Activated CD4-positive, alpha-beta memory T cell treated with anti-CD3 and anti-CD28 coated beads for 36 hours (primary cell): ENCODE data around the gene TRAPPC4. TPM values are rescaled to one million over a fixed set of nuclear protein-coding genes. Genes with fewer than 3 reads are reported as not detected.

Source experiments
- CTCF ChIA-PET: fragments of 350-600 bp; sonication (Branson Sonifier 250); formaldehyde crosslinking; loops from one replicate; lab custom pipeline; 2021; ENCODE audit warnings: antibody characterized with exemption, inconsistent platforms; lab: Charles Lee
- POLR2A ChIA-PET: fragments of 350-600 bp; sonication (Branson Sonifier 250); formaldehyde crosslinking; loops from one replicate; lab custom pipeline; 2021; ENCODE audit warnings: antibody characterized with exemption; lab: Charles Lee
- DNase-seq: peaks from one replicate; pipeline ENCODE4 v3.0.0-alpha.2; 2020
- H3K27ac Mint-ChIP-seq: one replicate; pipeline ENCODE4 v1.8.0; 2021; ENCODE audit warnings: mixed read lengths
- H3K27me3 Mint-ChIP-seq: one replicate; pipeline ENCODE4 v1.8.0; 2021; ENCODE audit warnings: mixed read lengths
- H3K36me3 Mint-ChIP-seq: one replicate; pipeline ENCODE4 v1.8.0; 2021; ENCODE audit warnings: mixed read lengths
- H3K4me1 Mint-ChIP-seq: one replicate; pipeline ENCODE4 v1.8.0; 2021; ENCODE audit warnings: low read depth, mixed read lengths
- H3K4me3 Mint-ChIP-seq: one replicate; pipeline ENCODE4 v1.8.0; 2021; ENCODE audit warnings: mild to moderate bottlenecking, mixed read lengths
- H3K9me3 Mint-ChIP-seq: one replicate; pipeline ENCODE4 v1.8.0; 2021; ENCODE audit warnings: mixed read lengths
- intact Hi-C: fragments of 100-400 bp; cut with micrococcal nuclease; formaldehyde crosslinking; loops from one replicate; pipeline ENCODE4 v1.15.1; 2023
- total RNA-seq, 2 experiments: library from RNA; stranded (reverse); gene quantifications; one replicate each; pipeline ENCODE4 v1.2.3, GENCODE V29; 2021

TRAPPC4 gene
- total RNA-seq, 2 experiments from 2014 or later = 86.4 to 87.8 TPM

DNA sequence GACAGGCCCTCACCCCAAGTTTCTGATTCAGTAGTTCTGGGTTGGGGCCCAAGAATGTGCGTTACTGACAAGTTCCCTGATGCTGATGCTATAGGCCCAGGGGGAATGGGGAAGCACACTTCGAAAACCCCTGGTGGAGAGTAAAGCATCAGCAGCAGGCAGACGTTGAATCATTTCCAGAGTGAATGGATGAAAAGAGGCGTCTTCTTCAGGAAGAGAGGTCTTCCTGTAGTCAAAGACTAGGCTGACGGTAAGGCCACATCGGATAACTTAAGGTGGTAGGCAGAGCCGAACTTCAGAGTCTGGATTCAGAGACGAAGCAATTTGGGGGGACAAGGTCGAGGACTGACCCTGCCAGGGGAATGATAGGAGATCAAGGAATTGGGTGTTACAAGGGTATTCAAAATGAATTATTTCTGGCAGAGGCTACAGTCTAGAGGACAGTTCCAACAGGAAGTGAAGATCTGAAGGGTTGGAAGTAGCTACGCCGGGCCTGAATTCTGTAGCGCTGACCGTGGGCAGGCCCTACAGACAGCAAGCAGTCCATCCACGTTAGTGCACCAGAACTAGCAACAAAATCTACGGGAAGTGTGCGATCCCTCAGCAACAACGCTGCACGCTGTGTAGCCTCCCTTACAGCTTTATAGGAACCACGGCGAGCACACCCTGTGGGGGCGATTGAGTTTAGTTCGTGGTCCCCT lies 21.5 kb upstream of the TRAPPC4 start:
- H3K4me1 Mint-ChIP-seq = peaks cover 28% of the 10 kb centered on the region
- POLR2A ChIA-PET = interaction anchor here (0.5 to 2.2 kb wide), 12 partner anchors 18 to 207 kb away, joined by 3 to 23 read pairs (median 5); partner anchors contain the start of genes BCL9L, DDX6, DPAGT1 and RPS25
- CTCF ChIA-PET = interaction anchor here (0.8 to 1.8 kb wide), 7 partner anchors 19 to 307 kb away, joined by 3 to 7 read pairs (median 3); partner anchors contain the start of genes RPS25 and TRAPPC4
- intact Hi-C loops = loop anchor here (1.0 to 5.0 kb wide), 2 partner anchors 69 to 205 kb away; partner anchors contain the start of gene DDX6
- DNase-seq = peak; percentile 72
- H3K27me3 Mint-ChIP-seq = no peaks in the 10 kb centered on the region
- H3K27ac Mint-ChIP-seq = peak overlapping the region; percentile 94
- H3K4me3 Mint-ChIP-seq = peak overlapping the region; percentile 88
- H3K36me3 Mint-ChIP-seq = peaks cover 32% of the 10 kb centered on the region
- no peaks in the 10 kb centered on the region for H3K9me3 Mint-ChIP-seq

DNA sequence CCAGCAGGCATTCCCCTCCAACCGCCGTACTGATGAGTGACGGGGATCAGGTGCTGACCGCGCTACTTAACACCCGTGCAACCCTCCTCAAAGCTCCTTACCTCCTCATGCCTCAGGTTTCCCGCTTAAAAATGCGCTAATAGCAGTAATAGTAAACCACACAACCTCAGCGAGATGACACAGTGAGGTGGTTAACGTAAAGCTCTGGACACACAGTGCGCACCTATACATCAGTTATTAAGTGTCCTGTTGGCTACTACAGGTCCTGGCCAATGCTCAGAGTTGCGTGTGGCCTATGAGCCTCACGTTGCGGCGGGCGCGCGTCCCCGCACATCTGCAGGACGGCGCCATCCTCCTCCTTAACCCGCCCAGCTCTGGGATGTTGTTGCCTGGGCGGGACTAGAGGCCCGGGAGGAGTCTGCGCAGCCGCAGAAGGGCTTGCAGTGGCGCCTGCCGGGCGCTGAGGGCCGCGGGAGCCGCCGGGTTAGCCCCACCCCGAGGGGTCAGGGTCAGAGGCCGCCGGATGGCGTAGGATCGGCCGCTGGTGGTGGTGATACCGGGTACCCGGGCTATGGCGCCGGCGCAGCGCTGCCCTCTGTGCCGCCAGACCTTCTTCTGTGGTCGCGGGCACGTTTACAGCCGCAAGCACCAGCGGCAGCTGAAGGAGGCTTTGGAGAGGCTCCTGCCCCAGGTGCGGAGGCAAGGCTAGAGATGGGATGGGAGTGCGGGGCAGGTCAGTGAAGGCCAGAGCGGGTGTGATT lies 20.8 kb upstream of the TRAPPC4 start, which contains the start of gene CENATAC:
Gene CENATAC (plus strand): TSS at position 512 of the 761 bp plus-strand sequence. CDS start 60 bp downstream, at position 572.
- no peaks in the 10 kb centered on the region for H3K9me3 Mint-ChIP-seq
- peaks cover 35% of the 10 kb centered on the region for H3K36me3 Mint-ChIP-seq
- ChIA-PET POLR2A (interaction anchor here (0.5 to 2.2 kb wide), 13 partner anchors 14 to 207 kb away, joined by 3 to 23 read pairs (median 5); partner anchors contain the start of genes BCL9L, DDX6, DPAGT1 and RPS25), CTCF (interaction anchor here (0.8 to 1.8 kb wide), 7 partner anchors 18 to 308 kb away, joined by 3 to 7 read pairs (median 3); partner anchors contain the start of genes RPS25 and TRAPPC4)
- H3K4me3 Mint-ChIP-seq = peak within 1 kb of the TSS; percentile 88
- H3K27me3 Mint-ChIP-seq = no peaks in the 10 kb centered on the region
- H3K4me1 Mint-ChIP-seq = peaks cover 28% of the 10 kb centered on the region
- DNase-seq = peak; percentile 98
- peak within 1 kb of the TSS; percentile 94 for H3K27ac Mint-ChIP-seq
- intact Hi-C loops = loop anchor here (1.0 to 5.0 kb wide), 5 partner anchors 20 to 694 kb away; partner anchors contain the start of genes CD3E, DDX6, RPS25 and SLC37A4

DNA sequence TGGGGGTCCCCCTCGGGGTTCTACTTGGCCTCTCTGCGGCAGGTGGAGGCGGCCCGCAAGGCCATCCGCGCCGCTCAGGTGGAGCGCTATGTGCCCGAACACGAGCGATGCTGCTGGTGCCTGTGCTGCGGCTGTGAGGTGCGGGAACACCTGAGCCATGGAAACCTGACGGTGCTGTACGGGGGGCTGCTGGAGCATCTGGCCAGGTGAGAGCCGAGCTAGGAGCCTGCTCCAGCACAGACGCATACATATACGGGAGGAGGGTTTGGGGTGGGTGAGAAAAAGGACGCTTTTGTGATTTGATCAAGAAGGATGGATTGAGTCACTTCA lies 20.2 kb upstream of the TRAPPC4 start:
- Mint-ChIP-seq H3K27me3 (no peaks in the 10 kb centered on the region), H3K36me3 (peaks cover 39% of the 10 kb centered on the region), H3K4me3 (peak overlapping the region; percentile 88), H3K9me3 (no peaks in the 10 kb centered on the region), H3K27ac (peak overlapping the region; percentile 94), H3K4me1 (peaks cover 28% of the 10 kb centered on the region)
- CTCF ChIA-PET = interaction anchor here (0.7 to 1.8 kb wide), 4 partner anchors 19 to 108 kb away, joined by 3 to 7 read pairs (median 6); partner anchors contain the start of gene RPS25
- POLR2A ChIA-PET = interaction anchor here (0.7 to 2.2 kb wide), 5 partner anchors 14 to 87 kb away, joined by 3 to 23 read pairs (median 5); partner anchors contain the start of genes RPS25 and TRAPPC4
- intact Hi-C loops = loop anchor here (1.0 to 5.0 kb wide), 4 partner anchors 20 to 694 kb away; partner anchors contain the start of genes CD3E, DDX6, RPS25 and SLC37A4
- DNase-seq = no peak

DNA sequence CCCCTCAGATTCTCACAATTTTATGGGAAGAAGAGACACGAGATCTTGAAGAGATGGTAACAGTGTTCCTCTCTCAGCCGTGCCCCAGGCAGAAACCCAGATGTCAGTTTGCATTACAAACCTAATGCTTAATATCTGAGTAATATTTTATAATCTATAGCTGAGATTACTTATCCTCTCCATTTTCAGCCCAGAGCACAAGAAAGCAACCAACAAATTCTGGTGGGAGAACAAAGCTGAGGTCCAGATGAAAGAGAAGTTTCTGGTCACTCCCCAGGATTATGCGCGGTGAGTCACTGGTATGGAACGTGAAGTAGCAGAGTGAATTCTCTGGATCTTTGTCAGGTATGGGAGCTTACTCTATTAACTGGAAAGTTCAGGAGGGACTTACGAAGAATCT lies 19.7 kb upstream of the TRAPPC4 start:
- Mint-ChIP-seq H3K27me3 (no peaks in the 10 kb centered on the region), H3K4me3 (peak overlapping the region; percentile 88), H3K27ac (peak overlapping the region; percentile 94), H3K4me1 (peaks cover 28% of the 10 kb centered on the region), H3K9me3 (no peaks in the 10 kb centered on the region), H3K36me3 (peaks cover 42% of the 10 kb centered on the region)
- CTCF ChIA-PET = interaction anchor here (0.7 to 1.2 kb wide), 2 partner anchors 108 to 324 kb away, joined by 3 read pairs; no protein-coding TSS in a partner anchor
- intact Hi-C loops = loop anchor here (1.0 to 5.0 kb wide), 4 partner anchors 19 to 695 kb away; partner anchors contain the start of genes CD3E, DDX6, RPS25 and SLC37A4
- no peak for DNase-seq
- POLR2A ChIA-PET = interaction anchor here (1.5 to 2.1 kb wide), 2 partner anchors 16 to 20 kb away, joined by 4 to 7 read pairs; partner anchors contain the start of gene TRAPPC4

DNA sequence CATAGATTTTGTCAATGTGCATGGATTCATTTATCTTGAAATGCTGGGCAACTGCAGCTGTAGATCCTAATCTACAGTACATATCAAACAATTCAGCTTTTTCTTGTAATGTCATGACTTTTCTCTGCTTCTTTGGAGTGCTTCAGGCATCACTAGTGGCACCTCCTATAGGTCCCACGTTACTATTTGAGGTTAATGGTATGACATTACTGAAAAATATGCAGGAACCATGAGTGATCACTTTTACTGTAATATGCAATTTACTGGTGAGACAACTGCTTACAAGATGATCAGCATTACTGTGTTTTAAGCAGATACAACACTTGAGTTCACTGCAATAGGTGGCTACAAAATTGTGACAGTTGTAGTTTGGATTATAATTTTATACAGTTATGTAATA lies 17.7 kb upstream of the TRAPPC4 start:
- Mint-ChIP-seq H3K27me3 (no peaks in the 10 kb centered on the region), H3K36me3 (peaks cover 46% of the 10 kb centered on the region), H3K9me3 (no peaks in the 10 kb centered on the region), H3K4me3 (no peak overlapping the region), H3K4me1 (peaks cover 32% of the 10 kb centered on the region), H3K27ac (no peak overlapping the region)
- ChIA-PET CTCF (no interaction called here), POLR2A (interaction anchor here (0.5 to 2.1 kb wide), 2 partner anchors 8 to 14 kb away, joined by 3 to 7 read pairs; no protein-coding TSS in a partner anchor)
- DNase-seq = no peak
- intact Hi-C loops = no loop called here

DNA sequence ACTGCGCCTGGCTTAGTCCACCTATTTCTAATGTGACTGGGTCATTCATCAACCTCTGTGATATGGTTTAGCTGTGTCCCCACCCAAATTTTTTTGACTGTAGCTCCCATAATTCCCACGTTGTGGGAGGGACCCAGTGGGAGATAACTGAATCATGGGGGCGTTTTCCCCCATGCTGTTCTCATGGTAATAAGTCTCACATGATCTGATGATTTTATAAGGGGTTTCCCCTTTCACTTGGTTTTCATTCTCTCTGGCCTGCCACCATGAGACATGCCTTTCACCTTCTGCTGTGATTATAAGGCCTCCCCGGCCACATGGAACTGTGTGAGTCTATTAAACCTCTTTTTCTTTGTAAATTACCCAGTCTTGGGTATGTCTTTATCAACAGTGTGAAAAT lies 11.9 kb upstream of the TRAPPC4 start:
- POLR2A ChIA-PET = no interaction called here
- Mint-ChIP-seq H3K9me3 (no peaks in the 10 kb centered on the region), H3K27me3 (no peaks in the 10 kb centered on the region), H3K4me3 (no peak overlapping the region), H3K27ac (peak overlapping the region; percentile 5), H3K36me3 (peaks cover 31% of the 10 kb centered on the region), H3K4me1 (peaks cover 11% of the 10 kb centered on the region)
- CTCF ChIA-PET = no interaction called here
- DNase-seq = no peak
- intact Hi-C loops = no loop called here

DNA sequence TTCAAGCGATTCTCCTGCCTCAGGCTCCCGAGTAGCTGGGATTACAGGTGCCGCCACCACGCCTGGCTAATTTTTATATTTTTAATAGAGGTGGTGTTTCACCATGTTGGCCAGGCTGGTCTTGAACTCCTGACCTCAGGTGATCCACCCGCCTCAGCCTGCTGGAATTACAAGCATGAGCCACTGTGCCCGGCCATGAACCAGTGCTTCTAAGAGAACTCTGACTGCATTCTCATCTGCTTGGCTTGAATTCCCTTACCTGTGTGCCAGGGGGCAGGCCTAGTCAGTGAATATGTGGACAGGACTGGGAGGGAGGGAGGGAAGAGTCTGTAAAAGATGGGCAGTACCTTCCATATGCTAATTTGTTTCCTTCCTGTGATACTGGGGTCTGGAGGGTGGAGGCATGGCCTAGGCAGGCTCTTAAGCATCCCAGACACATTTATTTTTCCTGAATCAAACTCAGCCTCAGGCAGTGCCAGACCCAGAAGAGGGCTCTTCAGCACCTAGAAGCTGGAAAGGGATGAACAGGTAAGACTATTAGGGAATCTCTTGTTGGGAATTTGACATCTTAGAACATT lies 7.0 kb upstream of the TRAPPC4 start:
- Mint-ChIP-seq H3K36me3 (peaks cover 54% of the 10 kb centered on the region), H3K9me3 (no peaks in the 10 kb centered on the region), H3K27ac (no peak overlapping the region), H3K27me3 (no peaks in the 10 kb centered on the region), H3K4me3 (no peak overlapping the region), H3K4me1 (peaks cover 32% of the 10 kb centered on the region)
- ChIA-PET POLR2A (interaction anchor here (0.7 kb wide), 1 partner anchor 14 kb away, joined by 3 read pairs; the partner anchor contains the start of gene CENATAC), CTCF (no interaction called here)
- DNase-seq = no peak
- intact Hi-C loops = no loop called here

DNA sequence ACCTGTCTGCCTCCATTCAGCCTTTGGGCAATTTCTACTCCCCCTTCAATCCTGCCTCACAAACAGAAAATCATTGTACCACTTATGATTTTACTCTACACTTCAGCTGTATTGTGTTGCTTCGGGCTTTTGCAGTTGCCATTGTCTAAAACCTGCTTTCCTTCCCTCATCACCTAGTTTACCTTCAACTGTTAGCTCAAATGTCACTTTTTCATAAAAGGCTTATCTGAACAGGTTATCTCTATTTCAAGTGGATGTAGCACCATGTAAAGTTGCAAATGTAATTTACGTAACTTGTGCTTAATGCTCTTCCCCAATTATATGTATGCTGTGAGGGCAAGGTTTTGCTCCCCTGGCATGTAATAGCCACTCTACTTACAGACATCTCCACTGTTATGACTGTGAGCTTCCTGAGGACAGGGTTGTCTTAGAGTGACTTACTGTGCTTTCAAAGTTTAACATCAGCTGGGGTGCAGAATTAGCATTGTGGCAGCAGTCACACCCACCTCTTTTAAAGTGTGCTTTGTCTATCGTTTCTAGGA lies 5.9 kb upstream of the TRAPPC4 start:
- Mint-ChIP-seq H3K36me3 (peaks cover 58% of the 10 kb centered on the region), H3K9me3 (no peaks in the 10 kb centered on the region), H3K27ac (no peak overlapping the region), H3K4me3 (no peak overlapping the region), H3K27me3 (no peaks in the 10 kb centered on the region), H3K4me1 (peaks cover 32% of the 10 kb centered on the region)
- ChIA-PET POLR2A (interaction anchor here (0.9 kb wide), 1 partner anchor 13 kb away, joined by 3 read pairs; no protein-coding TSS in a partner anchor), CTCF (no interaction called here)
- no peak for DNase-seq
- intact Hi-C loops = no loop called here

DNA sequence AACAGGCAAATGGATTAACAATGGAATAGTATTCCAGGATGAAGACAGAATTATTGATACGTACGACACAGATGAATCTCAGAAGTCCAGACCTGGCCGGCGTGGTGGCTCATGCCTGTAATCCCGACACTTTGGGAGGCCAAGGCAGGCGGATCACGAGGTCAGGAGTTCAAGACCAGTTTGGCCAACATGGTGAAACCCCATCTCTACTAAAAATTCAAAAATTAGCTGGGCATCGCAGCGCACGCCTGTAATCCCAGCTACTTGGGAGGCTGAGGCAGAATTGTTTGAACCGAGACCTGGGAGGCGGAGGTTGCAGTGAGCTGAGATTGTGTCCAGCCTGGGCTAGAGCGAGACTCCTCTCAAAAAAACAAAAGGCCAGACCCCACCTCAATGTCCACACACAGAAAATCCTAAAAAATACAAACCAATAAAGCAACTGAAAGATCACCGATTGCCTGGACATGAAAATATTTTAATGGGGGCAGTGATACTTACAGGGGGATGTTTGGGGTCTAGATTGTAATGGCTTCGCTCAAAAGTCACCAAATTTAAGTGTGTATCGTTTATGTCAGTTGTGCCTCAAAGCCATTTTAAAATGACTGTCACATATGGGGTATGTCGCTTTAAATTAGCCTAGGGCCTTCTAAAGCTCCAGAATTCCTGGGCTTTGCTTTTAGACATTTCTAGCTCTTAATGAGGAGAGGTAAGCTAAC lies 4.2 kb upstream of the TRAPPC4 start:
- ChIA-PET CTCF (interaction anchor here (0.7 to 1.0 kb wide), 2 partner anchors 16 to 310 kb away, joined by 3 read pairs; partner anchors contain the start of gene SLC37A4), POLR2A (interaction anchor here (0.9 to 3.0 kb wide), 5 partner anchors 10 to 17 kb away, joined by 3 to 15 read pairs (median 7); partner anchors contain the start of genes CENATAC and SLC37A4)
- Mint-ChIP-seq H3K27ac (peak overlapping the region; percentile 53), H3K4me1 (peaks cover 32% of the 10 kb centered on the region), H3K9me3 (no peaks in the 10 kb centered on the region), H3K27me3 (no peaks in the 10 kb centered on the region), H3K36me3 (peaks cover 60% of the 10 kb centered on the region), H3K4me3 (no peak overlapping the region)
- DNase-seq = no peak
- intact Hi-C loops = no loop called here

DNA sequence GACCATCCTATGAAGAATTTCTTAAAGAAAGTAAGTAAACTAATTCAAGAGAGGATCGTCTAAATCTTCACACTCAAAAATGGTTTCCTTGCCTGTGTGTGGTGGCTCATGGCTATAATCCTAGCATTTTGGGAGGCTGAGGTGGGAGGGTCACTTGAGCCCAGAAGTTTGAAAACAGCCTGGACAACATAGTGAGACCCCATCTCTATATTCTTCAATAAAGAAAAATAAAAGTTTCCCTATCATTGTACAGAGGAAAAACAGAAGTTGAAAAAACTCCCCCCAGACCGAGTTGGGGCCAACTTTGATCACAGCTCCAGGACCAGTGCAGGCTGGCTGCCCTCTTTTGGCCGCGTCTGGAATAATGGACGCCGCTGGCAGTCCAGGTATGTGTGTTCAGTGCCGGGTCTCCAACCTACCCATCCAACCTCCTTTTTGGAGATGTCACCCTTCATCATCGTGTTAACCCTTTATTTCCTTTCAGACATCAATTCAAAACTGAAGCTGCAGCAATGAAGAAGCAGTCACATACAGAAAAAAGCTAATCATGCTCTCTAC lies 3.4 kb upstream of the TRAPPC4 start:
- CTCF ChIA-PET = interaction anchor here (1.0 to 1.5 kb wide), 2 partner anchors 15 to 17 kb away, joined by 3 read pairs; partner anchors contain the start of genes CENATAC and SLC37A4
- DNase-seq = no peak
- H3K9me3 Mint-ChIP-seq = no peaks in the 10 kb centered on the region
- H3K36me3 Mint-ChIP-seq = peaks cover 67% of the 10 kb centered on the region
- POLR2A ChIA-PET = interaction anchor here (0.6 to 3.0 kb wide), 8 partner anchors 9 to 63 kb away, joined by 3 to 15 read pairs (median 7); partner anchors contain the start of genes CENATAC, SLC37A4 and VPS11
- peaks cover 38% of the 10 kb centered on the region for H3K4me1 Mint-ChIP-seq
- intact Hi-C loops = loop anchor here (5.0 kb wide), 2 partner anchors 88 to 223 kb away; partner anchors contain the start of genes BCL9L and DDX6
- H3K27ac Mint-ChIP-seq = peak overlapping the region; percentile 47
- H3K4me3 Mint-ChIP-seq = no peak overlapping the region
- H3K27me3 Mint-ChIP-seq = no peaks in the 10 kb centered on the region
